ENCODE data around the gene PTPRN2. TPM values are rescaled to one million over a fixed set of nuclear protein-coding genes. Genes with fewer than 3 reads are reported as not detected.

PTPRN2 gene
- total and polyA plus RNA-seq, 9 of the 15 experiments (the other 6 are each of a cell fraction or from before 2014, with no cell fraction given): not detected

- no TSS peak for BruUV-seq (replicated peaks)
- Histone ChIP-seq H3K36me3 (ENCODE audit: control insufficient read depth, insufficient read depth, low read length) (no peaks in the 10 kb centered on the region), H4K20me1 (replicated peaks; ENCODE audit: control insufficient read depth, insufficient read depth, low read length) (peaks cover 22% of the 10 kb centered on the region; the same call in 1 of the 2 replicates), H3K79me2 (ENCODE audit: control insufficient read depth, insufficient read depth, low read length) (no peaks in the 10 kb centered on the region), H3K4me2 (ENCODE audit: insufficient read depth, low read length) (no peak overlapping the region), H3K9me3 (replicated peaks; ENCODE audit: control insufficient read depth, insufficient read depth, low read depth, low read length) (no peaks in the 10 kb centered on the region), H3K9me1 (ENCODE audit: control insufficient read depth, insufficient read depth, low read length) (no peaks in the 10 kb centered on the region), H3K27ac (ENCODE audit: extremely low read depth, low read depth, low read length) (no peak overlapping the region), H3K4me3 (no peak overlapping the region), H3K27me3 (ENCODE audit: control insufficient read depth in 2 of 2, insufficient read depth in 2 of 2, low read length in 2 of 2) (peaks cover 71 to 88% of the 10 kb centered on the region in 2 experiments), H2AFZ (ENCODE audit: low read depth, low read length) (no peak overlapping the region), H3K9ac (ENCODE audit: insufficient read depth in 1 of 2, low read depth in 2 of 2, low read length in 2 of 2) (no peak overlapping the region), H3K4me1 (replicated peaks in 1 of 2; ENCODE audit: control insufficient read depth in 2 of 2, insufficient read depth in 2 of 2, low read length in 2 of 2) (peaks cover 0 to 3% of the 10 kb centered on the region in 2 experiments; a peak in 1 of 5 replicates)
- TF ChIP-seq MAFF (IDR thresholded peaks at IDR 0.05; ENCODE audit: low read length): no peak
- no peak for TF ChIP-seq KDM5B (IDR thresholded peaks at IDR 0.05; ENCODE audit: insufficient replicate concordance, low read depth, low read length)
- no peak for TF ChIP-seq YBX1 (IDR thresholded peaks at IDR 0.05)
- TF ChIP-seq GATAD2B (IDR thresholded peaks at IDR 0.05; ENCODE audit: borderline replicate concordance): no peak
- no peak for TF ChIP-seq FOXJ2 (tag; IDR thresholded peaks at IDR 0.05)
- intact Hi-C loops (cut with micrococcal nuclease): no loop called here
- ATAC-seq (no peak), FAIRE-seq (no peak), DNase-seq (ENCODE audit: extremely low read depth in 1 of 4, low spot score in 3 of 4) (no peak)
- POLR2A ChIA-PET: no interaction called here
- in situ Hi-C loops (cut with MboI): no loop called here
- WGBS (ENCODE audit: insufficient coverage, low coverage, missing lambda C conversion rate): 0% methylated on average over 3 of the region's 3 CpGs
- CTCF ChIA-PET (ENCODE audit: low intra/inter-chr PET ratio): no interaction called here
These were observed 982.0 kb downstream of the PTPRN2 start for GRCh38 chr7:157605638-157606037.

- H3K4me2 ChIP-seq (ENCODE audit: insufficient read depth, low read length): no peak overlapping the region
- H2AFZ ChIP-seq (ENCODE audit: low read depth, low read length): no peak overlapping the region
- H3K27ac ChIP-seq (ENCODE audit: extremely low read depth, low read depth, low read length): no peak overlapping the region
- ChIA-PET POLR2A (interaction anchor here (0.6 kb wide), 1 partner anchor 138 kb away, joined by 4 read pairs; no protein-coding TSS in a partner anchor), CTCF (ENCODE audit: low intra/inter-chr PET ratio) (no interaction called here)
- peaks cover 0 to 3% of the 10 kb centered on the region in 2 experiments; a peak in 1 of 5 replicates for H3K4me1 ChIP-seq (replicated peaks in 1 of 2; ENCODE audit: control insufficient read depth in 2 of 2, insufficient read depth in 2 of 2, low read length in 2 of 2)
- no peak overlapping the region for H3K4me3 ChIP-seq
- H3K36me3 ChIP-seq (ENCODE audit: control insufficient read depth, insufficient read depth, low read length): no peaks in the 10 kb centered on the region
- H3K79me2 ChIP-seq (ENCODE audit: control insufficient read depth, insufficient read depth, low read length): no peaks in the 10 kb centered on the region
- in situ Hi-C loops (cut with MboI): no loop called here
- DNase-seq (ENCODE audit: extremely low read depth in 1 of 4, low spot score in 3 of 4): no peak
- peaks cover 63 to 80% of the 10 kb centered on the region in 2 experiments for H3K27me3 ChIP-seq (ENCODE audit: control insufficient read depth in 2 of 2, insufficient read depth in 2 of 2, low read length in 2 of 2)
- H3K9me1 ChIP-seq (ENCODE audit: control insufficient read depth, insufficient read depth, low read length): no peaks in the 10 kb centered on the region
- peaks cover 22% of the 10 kb centered on the region; the same call in 1 of the 2 replicates for H4K20me1 ChIP-seq (replicated peaks; ENCODE audit: control insufficient read depth, insufficient read depth, low read length)
- BruUV-seq (replicated peaks): no TSS peak
- no peak for FAIRE-seq
- H3K9ac ChIP-seq (ENCODE audit: insufficient read depth in 1 of 2, low read depth in 2 of 2, low read length in 2 of 2): no peak overlapping the region
- intact Hi-C loops (cut with micrococcal nuclease): no loop called here
- ATAC-seq: no peak
- 2% methylated on average over 21 of the region's 21 CpGs for WGBS (ENCODE audit: insufficient coverage, low coverage, missing lambda C conversion rate)
- H3K9me3 ChIP-seq (replicated peaks; ENCODE audit: control insufficient read depth, insufficient read depth, low read depth, low read length): no peaks in the 10 kb centered on the region
- TF ChIP-seq ZNF212 (CRISPR knock-in tag; IDR thresholded peaks at IDR 0.05) (no peak), MXI1 (IDR thresholded peaks at IDR 0.05; ENCODE audit: low read depth, low read length) (no peak), TEAD1 (CRISPR knock-in tag; IDR thresholded peaks at IDR 0.05) (no peak), ZBTB33 (CRISPR knock-in tag; IDR thresholded peaks at IDR 0.05) (no peak), HMG20B (CRISPR knock-in tag; IDR thresholded peaks at IDR 0.05) (no peak), PHB2 (IDR thresholded peaks at IDR 0.05; ENCODE audit: low read depth) (no peak)
- TF ChIP-seq, protein P1, sequence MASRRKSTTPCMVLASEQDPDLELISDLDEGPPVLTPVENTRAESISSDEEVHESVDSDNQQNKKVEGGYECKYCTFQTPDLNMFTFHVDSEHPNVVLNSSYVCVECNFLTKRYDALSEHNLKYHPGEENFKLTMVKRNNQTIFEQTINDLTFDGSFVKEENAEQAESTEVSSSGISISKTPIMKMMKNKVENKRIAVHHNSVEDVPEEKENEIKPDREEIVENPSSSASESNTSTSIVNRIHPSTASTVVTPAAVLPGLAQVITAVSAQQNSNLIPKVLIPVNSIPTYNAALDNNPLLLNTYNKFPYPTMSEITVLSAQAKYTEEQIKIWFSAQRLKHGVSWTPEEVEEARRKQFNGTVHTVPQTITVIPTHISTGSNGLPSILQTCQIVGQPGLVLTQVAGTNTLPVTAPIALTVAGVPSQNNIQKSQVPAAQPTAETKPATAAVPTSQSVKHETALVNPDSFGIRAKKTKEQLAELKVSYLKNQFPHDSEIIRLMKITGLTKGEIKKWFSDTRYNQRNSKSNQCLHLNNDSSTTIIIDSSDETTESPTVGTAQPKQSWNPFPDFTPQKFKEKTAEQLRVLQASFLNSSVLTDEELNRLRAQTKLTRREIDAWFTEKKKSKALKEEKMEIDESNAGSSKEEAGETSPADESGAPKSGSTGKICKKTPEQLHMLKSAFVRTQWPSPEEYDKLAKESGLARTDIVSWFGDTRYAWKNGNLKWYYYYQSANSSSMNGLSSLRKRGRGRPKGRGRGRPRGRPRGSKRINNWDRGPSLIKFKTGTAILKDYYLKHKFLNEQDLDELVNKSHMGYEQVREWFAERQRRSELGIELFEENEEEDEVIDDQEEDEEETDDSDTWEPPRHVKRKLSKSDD (conservative IDR thresholded peaks at IDR 0.05; ENCODE audit: low read length): no peak
These were observed 982.8 kb downstream of the PTPRN2 start for GRCh38 chr7:157604661-157605381.
